GM19395 (cell line): ENCODE data around the gene INCA1.
"Not testable (repeated sequence)": the region's sequence is repeated elsewhere in the genome, so short reads cannot be mapped to it uniquely, and the experiment has no call there.

Experiments
- ATAC-seq: cut with Tn5 transposase; IDR thresholded peaks from one replicate; pipeline ENCODE4 v1.9.1; 2021; ENCODE audit warnings: mild to moderate bottlenecking, moderate library complexity; ENCODE audit not compliant: unreplicated experiment

Gene INCA1

DNA sequence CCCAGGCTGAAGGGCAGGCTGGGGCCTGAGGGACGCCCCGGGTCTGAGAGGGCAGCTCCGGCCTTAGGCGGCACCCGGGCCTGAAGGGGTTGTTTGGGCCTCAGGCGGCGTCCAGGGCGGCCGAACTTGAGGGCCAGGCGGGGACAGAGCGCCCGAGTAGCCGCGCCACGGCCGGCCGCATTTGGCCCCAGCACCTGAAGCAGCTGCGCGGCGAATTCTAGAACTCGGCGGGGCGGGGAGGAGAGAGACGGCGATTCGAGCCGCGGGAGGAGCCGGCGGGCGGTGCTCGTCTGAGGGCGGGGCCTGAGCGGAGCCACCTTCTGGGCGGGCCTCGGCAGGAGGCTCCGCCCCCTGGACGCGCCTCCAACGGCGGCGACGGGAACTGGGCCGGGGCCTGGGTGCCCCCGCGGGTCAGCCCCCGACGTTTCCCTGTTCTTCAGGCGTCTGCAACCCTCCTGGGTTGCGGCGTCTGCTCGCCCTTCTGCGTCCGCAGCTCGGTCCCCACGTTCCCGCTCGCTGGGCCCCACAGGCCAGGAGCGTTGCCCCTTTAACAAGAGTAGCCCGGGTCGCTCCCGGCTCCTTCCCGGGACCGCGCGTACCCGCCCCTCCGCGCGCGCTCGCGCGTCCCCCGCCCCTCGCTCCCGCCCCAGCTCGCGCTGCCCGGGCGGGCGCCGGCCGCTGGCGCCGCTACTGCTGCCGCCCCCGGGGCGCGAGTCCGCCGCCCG lies at the start of gene INCA1, which contains the start of gene KIF1C:
Gene INCA1, minus strand, starts transcription at position 221 of the 725 bp plus-strand sequence. CDS start 3,085 bp downstream, outside the sequence.
Gene KIF1C, plus strand, starts transcription at position 649 of the 725 bp plus-strand sequence. CDS start 2,297 bp downstream, outside the sequence.
- peak; percentile 82 for ATAC-seq

DNA sequence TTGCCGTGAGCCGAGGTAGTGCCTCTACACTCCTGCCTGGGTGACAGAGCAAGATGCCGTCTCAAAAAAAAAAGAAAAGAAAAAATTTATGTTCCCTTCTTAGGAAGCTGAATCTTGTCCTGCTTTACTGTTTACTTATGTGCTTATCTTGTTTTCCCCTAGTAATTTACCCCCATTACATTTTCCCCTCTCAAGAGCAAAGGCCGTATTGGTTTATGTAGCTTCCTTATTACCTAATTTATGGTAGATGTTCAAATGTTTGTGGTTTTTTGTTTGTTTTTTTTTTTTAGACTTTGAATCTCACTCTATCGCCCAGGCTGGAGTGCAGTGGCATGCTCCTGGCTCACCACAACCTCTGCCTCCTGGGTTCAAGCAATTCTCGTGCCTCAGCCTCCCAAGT lies 48.2 kb upstream of the INCA1 start:
- ATAC-seq: no peak

- ATAC-seq: no peak
These were observed 47.3 kb upstream of the INCA1 start for GRCh38 chr17:5044630-5045029.

DNA sequence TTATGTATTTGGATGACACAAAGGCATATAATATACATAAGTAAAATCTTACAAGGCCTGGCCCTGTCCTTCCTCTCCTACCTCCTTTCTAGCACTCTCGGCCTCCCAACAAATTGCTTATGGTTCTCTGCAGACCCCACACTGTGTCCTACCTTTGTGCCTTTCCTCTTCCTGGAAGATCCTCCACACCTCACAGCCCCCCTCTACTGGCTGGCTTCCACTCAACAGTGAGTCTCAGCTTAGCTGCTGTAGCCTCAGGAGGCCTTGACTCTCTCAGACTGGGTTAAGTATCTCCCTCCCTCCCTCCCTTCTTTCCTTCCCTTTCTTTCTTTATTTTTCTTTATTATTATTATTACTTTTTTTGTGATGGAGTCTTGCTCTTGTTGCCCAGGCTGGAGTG lies 46.2 kb upstream of the INCA1 start:
- no peak for ATAC-seq

DNA sequence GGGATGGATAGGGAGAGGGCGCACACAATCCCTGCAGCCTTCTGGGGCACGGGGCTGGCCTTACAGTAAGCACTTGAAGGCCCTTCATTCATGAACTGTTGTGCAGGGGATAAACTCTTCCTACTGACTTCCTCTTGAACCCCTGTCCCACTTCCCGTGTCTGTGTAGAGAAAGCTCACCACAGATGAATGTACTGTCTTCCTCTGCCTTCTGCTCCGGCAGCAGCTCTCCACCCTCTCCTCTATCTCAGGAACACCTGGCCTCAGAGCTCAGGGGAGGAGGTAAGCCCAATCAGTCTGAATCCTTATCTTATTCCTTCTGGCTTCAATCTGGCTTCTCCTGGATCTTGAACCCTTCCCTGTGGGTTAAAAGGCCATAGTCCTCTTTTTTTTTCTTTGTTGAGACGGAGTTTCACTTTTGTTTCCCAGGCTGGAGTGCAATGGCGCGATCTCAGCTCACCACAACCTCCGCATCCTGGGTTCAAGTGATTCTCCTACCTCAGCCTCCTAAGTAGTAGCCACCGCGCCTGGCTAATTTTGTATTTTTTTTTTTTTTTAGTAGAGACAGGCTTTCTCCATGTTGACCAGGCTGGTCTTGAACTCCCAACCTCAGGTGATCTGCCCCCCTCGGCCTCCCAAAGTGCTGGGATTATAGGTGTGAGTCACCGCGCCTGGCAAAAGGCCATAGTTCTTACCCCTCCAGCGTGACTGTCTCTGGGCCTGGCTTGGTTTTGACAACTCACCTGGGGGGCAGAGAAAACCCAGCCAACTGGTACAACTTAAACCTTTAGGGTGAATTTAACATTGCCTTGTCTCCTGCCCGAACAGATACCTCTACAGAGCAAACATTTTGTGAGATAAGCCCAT lies 45.1 kb upstream of the INCA1 start:
- ATAC-seq: no peak

DNA sequence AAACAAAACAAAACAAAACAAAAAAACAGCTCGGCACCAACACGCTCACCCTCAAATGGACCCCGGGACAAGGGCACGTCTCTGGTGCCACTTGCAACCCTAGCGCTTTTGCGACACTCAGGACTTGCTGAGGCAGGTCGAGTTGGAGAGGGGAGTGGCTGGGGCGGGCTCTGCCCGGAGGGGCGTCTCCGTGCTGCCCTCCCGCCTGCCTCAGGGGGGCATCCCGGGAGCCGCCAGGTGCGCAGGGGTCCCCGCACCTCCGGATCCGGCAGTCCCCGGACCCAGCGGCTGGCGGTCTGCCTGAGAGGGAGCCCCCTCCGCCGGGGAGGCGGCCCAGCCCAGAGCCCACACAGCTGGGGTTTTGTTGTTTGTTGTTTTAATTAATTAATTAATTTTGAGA lies 38.0 kb upstream of the INCA1 start, which contains the start of gene SLC52A1:
Gene SLC52A1, minus strand, starts transcription at position 112 of the 400 bp plus-strand sequence. CDS start 820 bp downstream, outside the sequence.
- no peak for ATAC-seq

DNA sequence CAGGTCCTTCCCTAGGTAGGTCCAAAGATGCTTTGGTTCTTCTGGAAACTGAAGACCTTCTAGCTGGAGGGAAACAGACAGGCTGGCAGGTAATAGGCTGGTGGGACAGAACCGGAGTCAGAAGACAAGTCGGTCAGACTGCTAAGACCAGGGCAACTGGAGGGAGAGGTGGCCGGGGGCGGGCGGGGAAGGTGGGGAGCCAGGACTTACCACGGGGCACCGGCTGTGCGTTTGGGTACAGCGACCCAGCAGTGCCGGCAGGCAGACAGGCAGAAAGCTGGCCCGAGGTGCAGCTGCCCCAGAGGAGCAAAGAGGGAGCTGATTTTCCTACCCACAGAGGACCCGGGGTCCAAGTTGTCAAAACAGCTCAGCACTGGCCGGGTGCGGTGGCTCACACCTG lies 37.3 kb upstream of the INCA1 start:
- ATAC-seq: no peak

DNA sequence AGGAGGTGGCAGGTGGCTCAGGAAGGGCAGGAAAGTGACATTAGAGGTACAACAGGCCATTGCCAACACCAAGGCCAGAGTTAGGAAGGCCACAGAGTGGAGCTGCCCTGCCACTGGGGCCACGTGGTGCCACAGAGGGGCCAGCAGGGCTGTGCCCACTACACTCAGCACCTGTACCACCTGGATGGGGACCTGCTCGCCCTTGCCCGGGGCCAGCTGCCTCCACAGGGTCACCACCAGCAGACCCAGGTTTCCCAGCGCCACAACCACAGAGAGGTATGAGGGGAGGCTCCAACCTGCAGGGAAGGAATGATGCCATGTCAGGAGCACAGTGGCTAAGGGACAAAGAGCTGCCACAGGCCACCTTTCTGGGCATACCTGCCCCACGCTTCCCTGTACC lies 36.7 kb upstream of the INCA1 start:
- no peak for ATAC-seq

GRCh38 chr17:5033352-5034015 lies 36.2 kb upstream of the INCA1 start:
- no peak for ATAC-seq

DNA sequence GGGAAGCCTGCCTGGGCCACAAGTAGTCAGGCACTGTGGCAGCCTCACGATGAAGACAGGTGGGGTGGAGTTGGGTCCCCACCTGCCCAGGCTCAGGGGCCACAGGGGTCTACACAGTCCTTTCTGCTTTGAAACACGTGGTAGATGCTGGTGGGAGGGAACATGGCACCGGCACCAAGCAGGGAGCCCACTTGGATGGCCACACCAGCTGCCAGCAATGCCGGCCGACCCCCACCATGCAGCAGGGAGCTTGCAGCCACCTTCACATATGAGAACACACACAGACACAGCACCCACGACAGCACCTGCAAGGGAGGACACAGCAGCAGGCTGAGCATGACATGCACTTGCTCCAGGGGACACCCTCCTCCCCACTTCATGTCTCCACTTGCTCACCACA lies 35.5 kb upstream of the INCA1 start:
- no peak for ATAC-seq

- no peak for ATAC-seq
These were observed 34.2 kb upstream of the INCA1 start for GRCh38 chr17:5031365-5032082.

DNA sequence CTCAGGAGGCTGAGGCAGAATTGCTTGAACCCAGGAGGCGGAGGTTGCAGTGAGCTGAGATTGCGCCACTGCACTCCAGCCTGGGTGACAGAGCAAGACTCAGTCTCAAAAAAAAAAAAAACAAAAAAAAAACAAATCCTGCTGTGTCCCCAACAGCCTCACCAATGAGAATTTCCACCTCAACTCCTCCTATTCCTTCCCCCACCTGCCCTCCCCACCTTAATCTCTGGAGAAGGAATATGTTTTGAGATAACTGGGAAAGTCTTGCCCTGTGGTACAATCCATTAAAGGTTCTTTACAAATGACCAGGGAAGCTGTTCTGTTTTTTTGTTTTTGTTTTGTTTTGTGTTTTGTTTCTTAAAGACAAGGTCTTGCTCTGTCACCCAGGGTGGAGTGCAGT lies 32.8 kb upstream of the INCA1 start:
- ATAC-seq: not testable (repeated sequence)

- ATAC-seq: no peak
These were observed 30.6 kb upstream of the INCA1 start for GRCh38 chr17:5027916-5028315.

DNA sequence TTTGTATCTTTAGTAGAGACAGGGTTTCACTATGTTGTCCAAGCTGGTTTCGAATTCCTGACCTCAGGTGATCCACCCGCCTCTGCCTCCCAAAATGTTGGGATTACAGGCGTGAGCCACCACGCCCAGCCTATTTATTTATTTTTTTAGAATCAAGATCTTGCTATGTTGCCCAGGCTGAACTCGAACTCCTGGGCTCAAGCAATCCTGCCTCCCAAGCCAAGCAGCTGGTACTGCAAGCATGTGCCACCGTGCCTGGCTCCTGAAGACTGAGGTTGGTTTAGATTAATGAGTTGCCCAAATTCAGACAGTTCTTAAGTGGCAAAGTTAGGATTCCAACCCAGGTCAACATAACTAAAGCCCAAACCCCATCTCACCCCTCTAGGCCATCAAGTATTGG lies 30.0 kb upstream of the INCA1 start:
- ATAC-seq: no peak

GRCh38 chr17:5024604-5025003 lies 27.3 kb upstream of the INCA1 start:
- no peak for ATAC-seq

DNA sequence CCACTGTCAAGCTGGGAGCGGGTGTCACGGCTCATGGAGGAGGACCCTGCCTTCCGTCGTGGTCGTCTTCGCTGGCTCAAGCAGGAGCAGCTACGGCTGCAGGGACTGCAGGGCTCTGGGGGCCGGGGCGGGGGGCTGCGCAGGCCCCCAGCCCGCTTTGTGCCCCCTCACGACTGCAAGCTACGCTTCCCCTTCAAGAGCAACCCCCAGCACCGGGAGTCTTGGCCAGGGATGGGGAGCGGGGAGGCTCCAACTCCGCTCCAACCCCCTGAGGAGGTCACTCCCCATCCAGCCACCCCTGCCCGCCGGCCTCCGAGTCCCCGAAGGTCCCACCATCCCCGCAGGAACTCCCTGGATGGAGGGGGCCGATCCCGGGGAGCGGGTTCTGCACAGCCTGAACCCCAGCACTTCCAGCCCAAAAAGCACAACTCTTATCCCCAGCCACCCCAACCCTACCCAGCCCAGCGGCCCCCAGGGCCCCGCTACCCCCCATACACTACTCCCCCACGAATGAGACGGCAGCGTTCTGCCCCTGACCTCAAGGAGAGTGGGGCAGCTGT lies 26.3 kb upstream of the INCA1 start:
- ATAC-seq: no peak

DNA sequence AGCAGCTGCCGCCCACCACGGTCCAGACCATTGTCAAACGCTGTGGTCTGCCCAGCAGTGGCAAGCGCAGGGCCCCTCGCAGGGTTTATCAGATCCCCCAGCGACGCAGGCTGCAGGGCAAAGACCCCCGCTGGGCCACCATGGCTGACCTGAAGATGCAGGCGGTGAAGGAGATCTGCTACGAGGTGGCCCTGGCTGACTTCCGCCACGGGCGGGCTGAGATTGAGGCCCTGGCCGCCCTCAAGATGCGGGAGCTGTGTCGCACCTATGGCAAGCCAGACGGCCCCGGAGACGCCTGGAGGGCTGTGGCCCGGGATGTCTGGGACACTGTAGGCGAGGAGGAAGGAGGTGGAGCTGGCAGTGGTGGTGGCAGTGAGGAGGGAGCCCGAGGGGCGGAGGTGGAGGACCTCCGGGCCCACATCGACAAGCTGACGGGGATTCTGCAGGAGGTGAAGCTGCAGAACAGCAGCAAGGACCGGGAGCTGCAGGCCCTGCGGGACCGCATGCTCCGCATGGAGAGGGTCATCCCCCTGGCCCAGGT lies 24.9 kb upstream of the INCA1 start:
- ATAC-seq: no peak

GRCh38 chr17:5020502-5021023 lies 23.2 kb upstream of the INCA1 start:
- ATAC-seq: no peak

DNA sequence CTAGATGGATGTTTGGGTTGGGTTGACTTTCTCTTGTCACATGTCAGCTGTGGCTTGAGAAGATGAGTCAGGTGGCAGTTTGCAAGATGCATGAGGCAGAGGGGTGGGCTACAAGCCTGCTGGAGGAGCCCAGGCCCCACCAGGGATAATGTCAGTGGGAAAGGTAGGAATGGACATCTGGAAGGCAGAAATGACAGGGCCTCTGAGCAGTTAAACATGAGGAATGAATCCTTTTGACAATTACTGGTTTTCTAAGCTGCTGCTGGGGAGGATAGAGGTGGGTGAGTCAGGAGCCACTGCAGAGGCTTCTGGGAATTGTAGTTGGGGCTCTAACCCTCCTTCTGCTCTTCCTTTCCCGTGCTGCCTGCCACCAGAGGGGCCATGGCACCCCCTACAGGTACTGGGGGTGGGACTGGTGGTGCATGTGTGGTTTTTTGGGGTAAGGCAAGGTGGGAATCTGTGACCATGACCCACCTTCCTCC lies 22.2 kb upstream of the INCA1 start:
- no peak for ATAC-seq

DNA sequence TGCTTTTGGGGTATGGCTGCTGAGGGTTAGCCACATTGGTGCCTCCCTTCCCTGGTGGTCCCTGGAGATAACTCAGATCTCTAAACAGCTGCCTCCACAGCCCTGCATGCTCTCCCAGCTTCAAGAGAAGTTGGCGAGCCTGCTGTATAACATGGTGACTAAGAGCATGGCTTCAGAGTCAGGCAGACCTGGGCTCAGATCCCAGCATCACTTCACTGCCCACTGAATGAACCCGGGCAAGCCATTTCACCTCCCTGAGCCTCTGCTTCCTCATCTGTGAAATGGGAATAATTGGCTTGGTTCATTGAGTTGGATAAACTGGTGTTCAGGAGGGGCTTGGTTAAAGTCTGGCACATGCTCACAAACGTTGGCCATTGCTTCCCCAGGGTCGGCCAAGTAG lies 17.0 kb upstream of the INCA1 start:
- ATAC-seq: no peak
